ENCODE results near the gene ARHGEF2.

DNA sequence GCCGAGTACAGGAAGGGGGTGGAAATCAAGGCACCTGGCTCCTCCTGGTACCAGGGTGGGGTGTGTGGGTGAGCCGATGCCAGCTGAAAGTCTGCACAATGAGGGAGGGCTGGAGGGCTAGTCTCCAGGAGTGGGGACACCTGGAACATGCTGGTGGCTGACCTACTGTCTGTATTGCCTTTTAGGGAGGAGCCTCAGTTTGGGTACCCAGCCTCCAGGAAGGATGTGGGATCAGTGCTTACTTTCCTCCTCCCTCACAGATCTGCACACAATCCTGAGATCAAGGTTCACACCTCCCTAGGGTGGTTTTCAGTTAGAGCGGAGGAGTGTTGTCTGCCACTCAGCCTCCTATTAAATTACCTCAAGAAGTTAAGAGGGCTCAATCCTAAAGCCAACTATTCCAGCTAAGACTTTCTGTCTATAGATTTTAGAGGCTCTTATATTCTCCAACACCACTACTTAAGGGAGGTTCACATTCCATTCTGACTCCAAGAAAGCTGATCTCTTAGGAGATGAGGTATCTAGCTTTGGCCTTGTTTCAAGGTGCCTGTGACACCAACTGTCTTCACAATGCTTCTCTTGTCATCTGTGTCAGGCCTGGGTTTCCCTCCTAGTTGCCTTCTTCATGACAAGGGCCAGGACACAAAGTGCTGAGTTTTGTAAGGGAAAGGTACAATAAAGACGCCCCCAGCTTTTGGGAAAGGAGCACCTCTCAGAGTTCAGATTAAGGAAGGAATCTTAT is 26.7 kb upstream of the ARHGEF2 start:
- TF ChIP-seq POLR2A (IDR thresholded peaks at IDR 0.05; ENCODE audit: low read length) = no peak
- no peak for TF ChIP-seq GATA1 (IDR thresholded peaks at IDR 0.05; ENCODE audit: low read depth, low read length)
